Activated T-cell treated with anti-CD3 and anti-CD28 coated beads for 1 hour (primary cell): Measurements from ENCODE around the gene KIAA1671.

Experiments used
- DNase-seq: peaks from one replicate; pipeline ENCODE4 v3.0.0-alpha.2; 2020; ENCODE audit warnings: low read depth

KIAA1671 gene

GRCh38 chr22:25045159-25045558, 92.6 kb downstream of the KIAA1671 start:
- DNase-seq = no peak

- no peak for DNase-seq
Observed at GRCh38 chr22:25048071-25048470, 95.6 kb downstream of the KIAA1671 start.

GRCh38 chr22:25048659-25049647, 96.4 kb downstream of the KIAA1671 start:
- peak; percentile 74 for DNase-seq

GRCh38 chr22:25049770-25050169, 97.3 kb downstream of the KIAA1671 start:
- DNase-seq = no peak

- no peak for DNase-seq
Observed at GRCh38 chr22:25050566-25050965, 98.0 kb downstream of the KIAA1671 start.

- no peak for DNase-seq
Observed at GRCh38 chr22:25051073-25051472, 98.6 kb downstream of the KIAA1671 start.

- no peak for DNase-seq
Observed at GRCh38 chr22:25051983-25052710, 99.6 kb downstream of the KIAA1671 start.

- no peak for DNase-seq
Observed at GRCh38 chr22:25053153-25053805, 100.8 kb downstream of the KIAA1671 start.

- DNase-seq = no peak
Observed at GRCh38 chr22:25054943-25055511, 102.5 kb downstream of the KIAA1671 start.

- peak; percentile 69 for DNase-seq
Observed at GRCh38 chr22:25057013-25057881, 104.7 kb downstream of the KIAA1671 start.

- DNase-seq = no peak
Observed at GRCh38 chr22:25059438-25059837, 106.9 kb downstream of the KIAA1671 start.

- no peak for DNase-seq
Observed at GRCh38 chr22:25060522-25061071, 108.1 kb downstream of the KIAA1671 start.

GRCh38 chr22:25061134-25061533, 108.6 kb downstream of the KIAA1671 start:
- no peak for DNase-seq

GRCh38 chr22:25061605-25062376, 109.3 kb downstream of the KIAA1671 start:
- DNase-seq = no peak

GRCh38 chr22:25062386-25063085, 110.0 kb downstream of the KIAA1671 start:
- peak; percentile 69 for DNase-seq

- DNase-seq = no peak
Observed at GRCh38 chr22:25064894-25065560, 112.5 kb downstream of the KIAA1671 start.

GRCh38 chr22:25066861-25067435, 114.4 kb downstream of the KIAA1671 start:
- no peak for DNase-seq

- peak; percentile 67 for DNase-seq
Observed at GRCh38 chr22:25067851-25068421, 115.4 kb downstream of the KIAA1671 start.
